Naive thymus-derived CD4-positive, alpha-beta T cell (primary cell): ENCODE measurements around the gene WDR20. TPM values are rescaled to one million over a fixed set of nuclear protein-coding genes. Genes with fewer than 3 reads are reported as not detected.

Source experiments
- ATAC-seq: fragments of 150-1000 bp; cut with Tn5 transposase; 2 replicates; pipeline ENCODE4 v1.10.0; 2021; ENCODE audit warnings: mild to moderate bottlenecking, moderate library complexity
- CTCF ChIA-PET: fragments of 350-600 bp; sonication (Branson Sonifier 250); formaldehyde crosslinking; loops from one replicate; lab custom pipeline; 2021; ENCODE audit warnings: antibody characterized with exemption; lab: Charles Lee
- POLR2A ChIA-PET: fragments of 350-600 bp; sonication (Branson Sonifier 250); formaldehyde crosslinking; loops from one replicate; lab custom pipeline; 2021; ENCODE audit warnings: antibody characterized with exemption, inconsistent platforms; lab: Charles Lee
- DNase-seq, 9 donors: peaks; one replicate each; pipeline versions ENCODE4 v3.0.0 to v3.0.0-alpha.2; 2020 to 2022; ENCODE audit warnings: mixed read lengths in 1 of 9
- H3K27ac ChIP-seq: one replicate; pipeline ENCODE4 v1.7.0; 2013; ENCODE audit warnings: mild to moderate bottlenecking, low read depth, low read length, moderate library complexity
- H3K27me3 ChIP-seq, 2 donors: one replicate each; pipeline ENCODE4 v1.7.0; 2013; ENCODE audit warnings: low read length in 2 of 2, mild to moderate bottlenecking in 2 of 2, moderate library complexity in 2 of 2; ENCODE audit not compliant: control insufficient read depth in 2 of 2, insufficient read depth in 2 of 2
- H3K36me3 ChIP-seq, 3 experiments: 1 replicate in 2 of 3; 2 replicates in 1 of 3; pipeline ENCODE4 v1.7.0; 2013; ENCODE audit warnings: low read length in 3 of 3, mild to moderate bottlenecking in 3 of 3, moderate library complexity in 1 of 3; ENCODE audit not compliant: insufficient read depth in 3 of 3, control insufficient read depth in 2 of 3
- H3K4me1 ChIP-seq, 2 donors: one replicate each; pipeline ENCODE4 v1.7.0; 2013; ENCODE audit warnings: low read length in 2 of 2, mild to moderate bottlenecking in 2 of 2, moderate library complexity in 1 of 2; ENCODE audit not compliant: control insufficient read depth in 2 of 2, insufficient read depth in 2 of 2
- H3K4me3 ChIP-seq: 2 replicates; pipeline ENCODE4 v1.7.0; 2013; ENCODE audit warnings: mild to moderate bottlenecking, low read length
- H3K9me3 ChIP-seq, 3 experiments: 1 replicate in 2 of 3; 2 replicates in 1 of 3; pipeline ENCODE4 v1.7.0; 2013; ENCODE audit warnings: low read length in 3 of 3; ENCODE audit not compliant: control insufficient read depth in 2 of 3
- H3K27ac Mint-ChIP-seq, 9 donors: one replicate each; pipeline ENCODE4 v1.8.0; 2020 to 2022; ENCODE audit warnings: mixed read lengths in 9 of 9, mild to moderate bottlenecking in 8 of 9, moderate library complexity in 5 of 9, inconsistent platforms in 2 of 9
- H3K27me3 Mint-ChIP-seq, 5 donors: one replicate each; pipeline ENCODE4 v1.8.0; 2021 to 2022; ENCODE audit warnings: mixed read lengths in 5 of 5, mild to moderate bottlenecking in 1 of 5
- H3K36me3 Mint-ChIP-seq, 5 donors: one replicate each; pipeline ENCODE4 v1.8.0; 2020 to 2022; ENCODE audit warnings: mixed read lengths in 5 of 5, mild to moderate bottlenecking in 3 of 5, inconsistent platforms in 1 of 5
- H3K4me1 Mint-ChIP-seq, 7 donors: one replicate each; pipeline ENCODE4 v1.8.0; 2020 to 2022; ENCODE audit warnings: mixed read lengths in 7 of 7, mild to moderate bottlenecking in 3 of 7, inconsistent platforms in 1 of 7
- H3K4me3 Mint-ChIP-seq, 10 donors: one replicate each; pipeline ENCODE4 v1.8.0; 2020 to 2022; ENCODE audit warnings: mild to moderate bottlenecking in 10 of 10, mixed read lengths in 10 of 10, moderate library complexity in 6 of 10, inconsistent platforms in 2 of 10
- H3K9me3 Mint-ChIP-seq, 11 donors: one replicate each; pipeline ENCODE4 v1.8.0; 2020 to 2022; ENCODE audit warnings: mixed read lengths in 11 of 11, mild to moderate bottlenecking in 4 of 11, inconsistent platforms in 1 of 11, moderate library complexity in 1 of 11
- intact Hi-C, 2 donors: fragments of 100-400 bp; cut with micrococcal nuclease; formaldehyde crosslinking; loops; one replicate each; pipeline ENCODE4 v1.15.1; 2023
- polyA plus RNA-seq, 2 donors: library from polyadenylated mRNA; unstranded; fragments of 300-500 nt; fragmentation: Illumina TruSeq; gene quantifications; one replicate each; pipeline ENCODE4 v1.2.3, GENCODE V29; 2021
- total RNA-seq, 6 experiments: library from RNA in 5 of 6; stranded (reverse) in 5 of 6; gene quantifications; 1 replicate in 5 of 6; 2 replicates in 1 of 6; pipeline ENCODE4 v1.2.3 and lab custom pipeline; 2021 to 2026

Gene WDR20
- total and polyA plus RNA-seq, 7 experiments from 2014 or later: 9.1 to 67.8 (median 36.1) TPM

- Histone ChIP-seq H3K4me3 (no peak overlapping the region), H3K36me3 (peaks cover 0 to 44% (median 0%) of the 10 kb centered on the region in 3 experiments), H3K27me3 (no peaks in the 10 kb centered on the region), H3K27ac (no peak overlapping the region), H3K4me1 (no peaks in the 10 kb centered on the region), H3K9me3 (no peaks in the 10 kb centered on the region)
- H3K4me3 Mint-ChIP-seq: no peak overlapping the region
- H3K27ac Mint-ChIP-seq: no peak overlapping the region
- H3K27me3 Mint-ChIP-seq: no peaks in the 10 kb centered on the region
- peaks cover 0 to 9% (median 3%) of the 10 kb centered on the region in 5 donors for H3K36me3 Mint-ChIP-seq
- ChIA-PET POLR2A (no interaction called here), CTCF (no interaction called here)
- intact Hi-C loops: no loop called here
- ATAC-seq: no peak
- no peak for DNase-seq
- H3K9me3 Mint-ChIP-seq: no peaks in the 10 kb centered on the region
- H3K4me1 Mint-ChIP-seq: peaks cover 0 to 6% (median 0%) of the 10 kb centered on the region in 7 donors
Observed at GRCh38 chr14:102219316-102219715, 79.6 kb downstream of the WDR20 start.

- peak overlapping the region in 1 of 9 donors; percentile 52 for H3K27ac Mint-ChIP-seq
- DNase-seq (no peak), ATAC-seq (no peak)
- Histone ChIP-seq H3K36me3 (peaks cover 0 to 41% (median 0%) of the 10 kb centered on the region in 3 experiments), H3K9me3 (no peaks in the 10 kb centered on the region), H3K27ac (no peak overlapping the region), H3K4me1 (no peaks in the 10 kb centered on the region), H3K4me3 (no peak overlapping the region), H3K27me3 (no peaks in the 10 kb centered on the region)
- intact Hi-C loops: no loop called here
- H3K27me3 Mint-ChIP-seq: no peaks in the 10 kb centered on the region
- H3K9me3 Mint-ChIP-seq: no peaks in the 10 kb centered on the region
- H3K4me1 Mint-ChIP-seq: peaks cover 0 to 6% (median 2%) of the 10 kb centered on the region in 7 donors
- ChIA-PET POLR2A (no interaction called here), CTCF (no interaction called here)
- peaks cover 0 to 12% (median 3%) of the 10 kb centered on the region in 5 donors for H3K36me3 Mint-ChIP-seq
- no peak overlapping the region for H3K4me3 Mint-ChIP-seq
Observed at GRCh38 chr14:102220031-102220430, 80.3 kb downstream of the WDR20 start.

GRCh38 chr14:102221026-102221425 is 81.3 kb downstream of the WDR20 start:
- Histone ChIP-seq H3K9me3 (no peaks in the 10 kb centered on the region), H3K4me1 (no peaks in the 10 kb centered on the region), H3K27me3 (no peaks in the 10 kb centered on the region), H3K4me3 (no peak overlapping the region), H3K27ac (no peak overlapping the region), H3K36me3 (peaks cover 0 to 37% (median 0%) of the 10 kb centered on the region in 3 experiments)
- Mint-ChIP-seq H3K4me3 (no peak overlapping the region), H3K27me3 (no peaks in the 10 kb centered on the region), H3K4me1 (peaks cover 0 to 6% (median 2%) of the 10 kb centered on the region in 7 donors), H3K9me3 (no peaks in the 10 kb centered on the region), H3K36me3 (peaks cover 0 to 17% (median 3%) of the 10 kb centered on the region in 5 donors), H3K27ac (peak overlapping the region in 1 of 9 donors; percentile 43)
- intact Hi-C loops: no loop called here
- no peak for DNase-seq
- POLR2A ChIA-PET: interaction anchor here (0.6 kb wide), 1 partner anchor 133 kb away, joined by 3 read pairs; no protein-coding TSS in a partner anchor
- no peak for ATAC-seq
- CTCF ChIA-PET: no interaction called here

GRCh38 chr14:102222009-102222575 is 82.4 kb downstream of the WDR20 start:
- DNase-seq: no peak
- H3K9me3 ChIP-seq: no peaks in the 10 kb centered on the region
- no peak overlapping the region for H3K27ac Mint-ChIP-seq
- ATAC-seq: no peak
- H3K27ac ChIP-seq: no peak overlapping the region
- H3K4me1 ChIP-seq: no peaks in the 10 kb centered on the region
- peaks cover 0 to 17% (median 3%) of the 10 kb centered on the region in 5 donors for H3K36me3 Mint-ChIP-seq
- intact Hi-C loops: no loop called here
- POLR2A ChIA-PET: no interaction called here
- H3K27me3 ChIP-seq: no peaks in the 10 kb centered on the region
- H3K4me1 Mint-ChIP-seq: peaks cover 0 to 6% (median 2%) of the 10 kb centered on the region in 7 donors
- no peak overlapping the region for H3K4me3 ChIP-seq
- no peak overlapping the region for H3K4me3 Mint-ChIP-seq
- CTCF ChIA-PET: no interaction called here
- no peaks in the 10 kb centered on the region for H3K27me3 Mint-ChIP-seq
- peaks cover 0 to 34% (median 0%) of the 10 kb centered on the region in 3 experiments for H3K36me3 ChIP-seq
- no peaks in the 10 kb centered on the region for H3K9me3 Mint-ChIP-seq

- Mint-ChIP-seq H3K27me3 (no peaks in the 10 kb centered on the region), H3K4me1 (peaks cover 0 to 6% (median 0%) of the 10 kb centered on the region in 7 donors), H3K36me3 (peaks cover 0 to 17% (median 3%) of the 10 kb centered on the region in 5 donors), H3K4me3 (no peak overlapping the region), H3K27ac (no peak overlapping the region), H3K9me3 (no peaks in the 10 kb centered on the region)
- H3K36me3 ChIP-seq: peaks cover 0 to 30% (median 0%) of the 10 kb centered on the region in 3 experiments
- H3K4me1 ChIP-seq: no peaks in the 10 kb centered on the region
- H3K9me3 ChIP-seq: no peaks in the 10 kb centered on the region
- DNase-seq (no peak), ATAC-seq (no peak)
- H3K27ac ChIP-seq: no peak overlapping the region
- intact Hi-C loops: no loop called here
- H3K27me3 ChIP-seq: no peaks in the 10 kb centered on the region
- ChIA-PET CTCF (no interaction called here), POLR2A (no interaction called here)
- H3K4me3 ChIP-seq: no peak overlapping the region
Observed at GRCh38 chr14:102222751-102223150, 83.1 kb downstream of the WDR20 start.

- Mint-ChIP-seq H3K9me3 (no peaks in the 10 kb centered on the region), H3K36me3 (peaks cover 0 to 17% (median 3%) of the 10 kb centered on the region in 5 donors), H3K27ac (peak overlapping the region in 2 of 9 donors; percentile 1 to 63), H3K27me3 (no peaks in the 10 kb centered on the region), H3K4me1 (peaks cover 0 to 6% (median 0%) of the 10 kb centered on the region in 7 donors), H3K4me3 (no peak overlapping the region)
- DNase-seq (no peak), ATAC-seq (no peak)
- Histone ChIP-seq H3K27ac (no peak overlapping the region), H3K4me3 (no peak overlapping the region), H3K9me3 (no peaks in the 10 kb centered on the region), H3K36me3 (peaks cover 0 to 25% (median 0%) of the 10 kb centered on the region in 3 experiments), H3K4me1 (no peaks in the 10 kb centered on the region), H3K27me3 (no peaks in the 10 kb centered on the region)
- POLR2A ChIA-PET: interaction anchor here (0.8 kb wide), 1 partner anchor 1748 kb away, joined by 4 read pairs; no protein-coding TSS in a partner anchor
- intact Hi-C loops: no loop called here
- CTCF ChIA-PET: no interaction called here
Observed at GRCh38 chr14:102223682-102224081, 84.0 kb downstream of the WDR20 start.

GRCh38 chr14:102225386-102225785 is 85.7 kb downstream of the WDR20 start:
- no peak for ATAC-seq
- Histone ChIP-seq H3K4me3 (no peak overlapping the region), H3K4me1 (no peaks in the 10 kb centered on the region), H3K36me3 (peaks cover 0 to 18% (median 0%) of the 10 kb centered on the region in 3 experiments), H3K27me3 (no peaks in the 10 kb centered on the region), H3K9me3 (no peaks in the 10 kb centered on the region), H3K27ac (no peak overlapping the region)
- POLR2A ChIA-PET: no interaction called here
- DNase-seq: no peak
- intact Hi-C loops: no loop called here
- Mint-ChIP-seq H3K4me1 (peaks cover 0 to 6% (median 0%) of the 10 kb centered on the region in 7 donors), H3K4me3 (no peak overlapping the region), H3K9me3 (no peaks in the 10 kb centered on the region), H3K27me3 (no peaks in the 10 kb centered on the region), H3K27ac (peak overlapping the region in 2 of 9 donors; percentile 15 to 32), H3K36me3 (peaks cover 0 to 17% (median 3%) of the 10 kb centered on the region in 5 donors)
- CTCF ChIA-PET: no interaction called here
